H9 (cell line): ENCODE measurements around the gene CCDC88C. TPM values are rescaled to one million over a fixed set of nuclear protein-coding genes. Genes with fewer than 3 reads are reported as not detected.

Source experiments
- DNase-seq: peaks from one replicate; pipeline ENCODE4 v3.0.0-alpha.2; 2017
- H2AFZ ChIP-seq: one replicate; pipeline ENCODE4 v1.6.1; 2013; ENCODE audit warnings: mild to moderate bottlenecking, low read length, control low read depth, moderate library complexity
- H2AK5ac ChIP-seq: 2 replicates; pipeline ENCODE4 v1.6.1; 2013; ENCODE audit warnings: low read length, control low read depth, mixed read lengths; ENCODE audit not compliant: insufficient read length
- H2BK120ac ChIP-seq: one replicate; pipeline ENCODE4 v1.6.1; 2013; ENCODE audit warnings: low read depth, mild to moderate bottlenecking, low read length, control low read depth, inconsistent platforms; ENCODE audit not compliant: poor library complexity, severe bottlenecking
- H2BK12ac ChIP-seq: 2 replicates; pipeline ENCODE4 v1.6.1; 2013; ENCODE audit warnings: low read length, control low read depth, mixed read lengths, low read depth; ENCODE audit not compliant: insufficient read length
- H2BK15ac ChIP-seq: 2 replicates; pipeline ENCODE4 v1.6.1; 2013; ENCODE audit warnings: low read depth, low read length, control low read depth
- H2BK20ac ChIP-seq: one replicate; pipeline ENCODE4 v1.6.1; 2013; ENCODE audit warnings: low read depth, mild to moderate bottlenecking, low read length, control low read depth, inconsistent platforms; ENCODE audit not compliant: poor library complexity, severe bottlenecking
- H2BK5ac ChIP-seq: 2 replicates; pipeline ENCODE4 v1.6.1; 2013; ENCODE audit warnings: low read length, control low read depth, mixed read lengths; ENCODE audit not compliant: insufficient read length
- H3K14ac ChIP-seq: 2 replicates; pipeline ENCODE4 v1.6.1; 2013; ENCODE audit warnings: low read length, control low read depth; ENCODE audit not compliant: insufficient read depth
- H3K18ac ChIP-seq: 2 replicates; pipeline ENCODE4 v1.6.1; 2013; ENCODE audit warnings: low read depth, mild to moderate bottlenecking, mixed read lengths, low read length, control low read depth; ENCODE audit not compliant: insufficient read length
- H3K23ac ChIP-seq: 2 replicates; pipeline ENCODE4 v1.6.1; 2013; ENCODE audit warnings: low read length, control low read depth, mixed read lengths, low read depth; ENCODE audit not compliant: insufficient read length
- H3K23me2 ChIP-seq: 2 replicates; pipeline ENCODE4 v1.6.1; 2013; ENCODE audit warnings: low read depth, mild to moderate bottlenecking, mixed read lengths, low read length, control low read depth; ENCODE audit not compliant: insufficient read length, poor library complexity, severe bottlenecking
- H3K27ac ChIP-seq: 2 replicates; pipeline ENCODE4 v1.5.1; 2013; ENCODE audit warnings: low read length, control low read depth, mixed read lengths, low read depth; ENCODE audit not compliant: insufficient read length
- H3K27me3 ChIP-seq: 2 replicates; pipeline ENCODE4 v1.6.1; 2013; ENCODE audit warnings: low read length, control low read depth, inconsistent platforms; ENCODE audit not compliant: insufficient read depth
- H3K4ac ChIP-seq: 2 replicates; pipeline ENCODE4 v1.6.1; 2013; ENCODE audit warnings: low read depth, mild to moderate bottlenecking, control low read depth, inconsistent platforms, low read length, moderate library complexity
- H3K4me1 ChIP-seq: 2 replicates; pipeline ENCODE4 v1.6.1; 2013; ENCODE audit warnings: low read length, control low read depth, inconsistent platforms; ENCODE audit not compliant: insufficient read depth
- H3K4me2 ChIP-seq: 2 replicates; pipeline ENCODE4 v1.6.1; 2013; ENCODE audit warnings: low read length, control low read depth, mixed read lengths; ENCODE audit not compliant: insufficient read length, insufficient read depth
- H3K56ac ChIP-seq: 2 replicates; pipeline ENCODE4 v1.6.1; 2013; ENCODE audit warnings: low read depth, mild to moderate bottlenecking, mixed read lengths, low read length, control low read depth; ENCODE audit not compliant: insufficient read length
- H3K79me1 ChIP-seq: 2 replicates; pipeline ENCODE4 v1.6.1; 2013; ENCODE audit warnings: low read depth, mild to moderate bottlenecking, moderate library complexity, low read length, control low read depth, inconsistent platforms; ENCODE audit not compliant: insufficient read depth, poor library complexity, severe bottlenecking
- H3K79me2 ChIP-seq: 2 replicates; pipeline ENCODE4 v1.6.1; 2013; ENCODE audit warnings: low read length, control low read depth, inconsistent platforms; ENCODE audit not compliant: insufficient read depth
- H3K9ac ChIP-seq: 2 replicates; pipeline ENCODE4 v1.6.1; 2013; ENCODE audit warnings: low read length, control low read depth, mixed read lengths; ENCODE audit not compliant: insufficient read length; ENCODE audit errors: extremely low read depth
- H3K9me3 ChIP-seq: one replicate; pipeline ENCODE4 v1.6.1; 2013; ENCODE audit warnings: low read depth, low read length, inconsistent platforms; ENCODE audit not compliant: control insufficient read depth
- H3T11ph ChIP-seq: one replicate; pipeline ENCODE4 v1.6.1; 2013; ENCODE audit warnings: mild to moderate bottlenecking, low read length, control low read depth, inconsistent platforms
- H4K20me1 ChIP-seq: one replicate; pipeline ENCODE4 v1.6.1; 2013; ENCODE audit not compliant: control insufficient read depth, insufficient read length, insufficient read depth
- H4K5ac ChIP-seq: 2 replicates; pipeline ENCODE4 v1.6.1; 2013; ENCODE audit warnings: low read depth, mild to moderate bottlenecking, mixed read lengths, low read length, control low read depth; ENCODE audit not compliant: insufficient read length
- H4K8ac ChIP-seq: replicated peaks from 2 replicates; pipeline ENCODE4 v1.6.1; 2013; ENCODE audit warnings: low read length, control low read depth, mixed read lengths, low read depth; ENCODE audit not compliant: insufficient read length
- H4K91ac ChIP-seq: 2 replicates; pipeline ENCODE4 v1.6.1; 2013; ENCODE audit warnings: low read depth, mild to moderate bottlenecking, moderate library complexity, mixed read lengths, low read length, control low read depth; ENCODE audit not compliant: insufficient read length
- H3K27ac Mint-ChIP-seq, 3 experiments: 2 replicates in 2 of 3; 3 replicates in 1 of 3; pipeline ENCODE4 v1.8.0; 2020 to 2021; ENCODE audit warnings: mixed read lengths in 3 of 3, mild to moderate bottlenecking in 1 of 3, moderate library complexity in 1 of 3
- H3K27me3 Mint-ChIP-seq: 2 replicates; pipeline ENCODE4 v1.8.0; 2021; ENCODE audit warnings: low read depth, mild to moderate bottlenecking, moderate library complexity, mixed read lengths
- H3K36me3 Mint-ChIP-seq, 3 experiments: 2 replicates in 2 of 3; 3 replicates in 1 of 3; pipeline ENCODE4 v1.8.0; 2020 to 2021; ENCODE audit warnings: low read depth in 3 of 3, mixed read lengths in 3 of 3; ENCODE audit not compliant: insufficient read depth in 1 of 3
- H3K4me1 Mint-ChIP-seq, 2 experiments: 2 replicates each; pipeline ENCODE4 v1.8.0; 2020; ENCODE audit warnings: mixed read lengths in 2 of 2
- H3K4me3 Mint-ChIP-seq, 2 experiments: 2 replicates in 1 of 2; 3 replicates in 1 of 2; pipeline ENCODE4 v1.8.0; 2020 to 2021; ENCODE audit warnings: mild to moderate bottlenecking in 2 of 2, mixed read lengths in 2 of 2, moderate library complexity in 1 of 2
- H3K9me3 Mint-ChIP-seq, 2 experiments: 2 replicates in 1 of 2; 3 replicates in 1 of 2; pipeline ENCODE4 v1.8.0; 2020; ENCODE audit warnings: mild to moderate bottlenecking in 2 of 2, mixed read lengths in 2 of 2, moderate library complexity in 1 of 2
- CTCF ChIP-seq: fragments of 200-600 bp; sonication (generic); conservative IDR thresholded peaks from 3 replicates; pipeline ENCODE4 v1.8.0; 2021; ENCODE audit warnings: antibody characterized with exemption, mild to moderate bottlenecking
- WGBS: extraction: QIAGEN DNeasy Blood & Tissue Kit; methylation state at CpG from one replicate; pipeline ENCODE4 v1.1.7; 2013; ENCODE audit warnings: missing lambda C conversion rate, low lambda C conversion rate, mixed read lengths; ENCODE audit not compliant: insufficient read length; ENCODE audit errors: extremely low coverage; 5-methylcytosine and 5-hydroxymethylcytosine counted together
- total RNA-seq: library from RNA; stranded (reverse); gene quantifications from 2 replicates; pipeline ENCODE4 v1.2.1, GENCODE V29; 2021

Gene CCDC88C
- total RNA-seq, 1 experiment from 2014 or later: 52.4 TPM

GRCh38 chr14:91466192-91466591 is 48.6 kb upstream of the CCDC88C start:
- H2AK5ac ChIP-seq: no peak overlapping the region
- no peaks in the 10 kb centered on the region for H3K4me1 ChIP-seq
- no peak overlapping the region for H3K9ac ChIP-seq
- H3K4me2 ChIP-seq: no peak overlapping the region
- H3K27ac ChIP-seq: no peak overlapping the region
- no peaks in the 10 kb centered on the region for H3K27me3 ChIP-seq
- no peaks in the 10 kb centered on the region for H3K4me1 Mint-ChIP-seq
- H3K23ac ChIP-seq: no peak overlapping the region
- H4K8ac ChIP-seq: no peak overlapping the region
- no peaks in the 10 kb centered on the region for H3K23me2 ChIP-seq
- H3K56ac ChIP-seq: no peak overlapping the region
- no peak overlapping the region for H2BK12ac ChIP-seq
- no peaks in the 10 kb centered on the region for H3K27me3 Mint-ChIP-seq
- no peak overlapping the region for H3K4ac ChIP-seq
- H3K79me1 ChIP-seq: peaks cover 2% of the 10 kb centered on the region
- H2BK15ac ChIP-seq: no peak overlapping the region
- H4K20me1 ChIP-seq: no peaks in the 10 kb centered on the region
- WGBS: no CpG with 5 or more reads among the region's 4 CpGs
- H2BK5ac ChIP-seq: no peak overlapping the region
- H2AFZ ChIP-seq: no peak overlapping the region
- H3K14ac ChIP-seq: no peak overlapping the region
- no peak overlapping the region for H2BK120ac ChIP-seq
- no peaks in the 10 kb centered on the region for H3K79me2 ChIP-seq
- DNase-seq: no peak
- H3K9me3 ChIP-seq: no peaks in the 10 kb centered on the region
- peaks cover 52 to 85% (median 84%) of the 10 kb centered on the region in 3 experiments for H3K36me3 Mint-ChIP-seq
- H3K18ac ChIP-seq: no peak overlapping the region
- H3T11ph ChIP-seq: no peak overlapping the region
- TF ChIP-seq CTCF: no peak
- H3K4me3 Mint-ChIP-seq: no peak overlapping the region
- no peaks in the 10 kb centered on the region for H3K9me3 Mint-ChIP-seq
- no peak overlapping the region for H3K27ac Mint-ChIP-seq
- no peak overlapping the region for H2BK20ac ChIP-seq
- H4K5ac ChIP-seq: no peak overlapping the region
- no peak overlapping the region for H4K91ac ChIP-seq
